HG03432 (cell line): ENCODE measurements around the gene CYP27B1.

Source experiments
- ATAC-seq: cut with Tn5 transposase; IDR thresholded peaks from one replicate; pipeline ENCODE4 v1.9.1; 2021; ENCODE audit warnings: mild to moderate bottlenecking, moderate library complexity; ENCODE audit not compliant: unreplicated experiment

CYP27B1 gene, protein sequence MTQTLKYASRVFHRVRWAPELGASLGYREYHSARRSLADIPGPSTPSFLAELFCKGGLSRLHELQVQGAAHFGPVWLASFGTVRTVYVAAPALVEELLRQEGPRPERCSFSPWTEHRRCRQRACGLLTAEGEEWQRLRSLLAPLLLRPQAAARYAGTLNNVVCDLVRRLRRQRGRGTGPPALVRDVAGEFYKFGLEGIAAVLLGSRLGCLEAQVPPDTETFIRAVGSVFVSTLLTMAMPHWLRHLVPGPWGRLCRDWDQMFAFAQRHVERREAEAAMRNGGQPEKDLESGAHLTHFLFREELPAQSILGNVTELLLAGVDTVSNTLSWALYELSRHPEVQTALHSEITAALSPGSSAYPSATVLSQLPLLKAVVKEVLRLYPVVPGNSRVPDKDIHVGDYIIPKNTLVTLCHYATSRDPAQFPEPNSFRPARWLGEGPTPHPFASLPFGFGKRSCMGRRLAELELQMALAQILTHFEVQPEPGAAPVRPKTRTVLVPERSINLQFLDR

DNA sequence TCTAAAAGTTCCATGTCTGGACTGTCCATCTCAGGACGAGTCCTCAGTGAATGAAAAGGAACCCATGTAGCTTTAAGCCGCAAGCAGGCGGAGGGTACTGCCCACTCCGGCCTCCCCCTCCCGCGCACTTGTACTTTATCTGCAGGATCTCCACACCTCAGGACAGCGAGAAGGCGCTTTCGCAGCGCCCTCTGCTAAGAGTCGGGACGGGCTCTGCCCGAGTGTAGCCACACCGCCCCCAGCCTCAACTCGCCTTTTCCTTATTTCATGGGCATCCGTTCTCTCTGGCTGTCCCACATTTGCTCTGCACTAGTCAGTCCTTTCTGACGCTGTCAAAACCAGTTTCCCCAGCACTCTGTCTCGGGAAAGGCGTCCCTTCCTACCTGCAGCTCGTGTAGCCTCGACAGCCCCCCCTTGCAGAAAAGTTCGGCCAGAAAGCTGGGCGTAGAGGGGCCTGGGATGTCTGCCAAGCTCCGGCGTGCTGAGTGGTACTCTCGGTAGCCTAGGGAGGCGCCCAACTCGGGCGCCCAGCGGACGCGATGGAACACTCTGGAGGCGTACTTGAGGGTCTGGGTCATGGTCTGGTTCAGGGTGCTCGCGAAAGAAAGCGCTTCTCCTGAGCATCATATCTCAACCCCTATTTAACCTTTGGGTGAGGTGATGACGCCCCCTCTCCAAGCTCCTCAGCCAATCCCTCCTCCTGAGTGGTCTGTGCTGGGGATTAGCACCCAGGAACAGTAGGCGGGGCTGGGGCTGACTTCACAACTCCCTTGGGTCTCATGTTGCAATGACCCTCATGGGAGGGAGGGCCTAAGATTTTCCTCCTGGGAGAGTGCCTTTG is at the start of gene CYP27B1:
TSS of gene CYP27B1 (minus strand) at position 615 of the 841 bp plus-strand sequence. CDS start at position 578, 37 bp downstream.
- no peak for ATAC-seq

DNA sequence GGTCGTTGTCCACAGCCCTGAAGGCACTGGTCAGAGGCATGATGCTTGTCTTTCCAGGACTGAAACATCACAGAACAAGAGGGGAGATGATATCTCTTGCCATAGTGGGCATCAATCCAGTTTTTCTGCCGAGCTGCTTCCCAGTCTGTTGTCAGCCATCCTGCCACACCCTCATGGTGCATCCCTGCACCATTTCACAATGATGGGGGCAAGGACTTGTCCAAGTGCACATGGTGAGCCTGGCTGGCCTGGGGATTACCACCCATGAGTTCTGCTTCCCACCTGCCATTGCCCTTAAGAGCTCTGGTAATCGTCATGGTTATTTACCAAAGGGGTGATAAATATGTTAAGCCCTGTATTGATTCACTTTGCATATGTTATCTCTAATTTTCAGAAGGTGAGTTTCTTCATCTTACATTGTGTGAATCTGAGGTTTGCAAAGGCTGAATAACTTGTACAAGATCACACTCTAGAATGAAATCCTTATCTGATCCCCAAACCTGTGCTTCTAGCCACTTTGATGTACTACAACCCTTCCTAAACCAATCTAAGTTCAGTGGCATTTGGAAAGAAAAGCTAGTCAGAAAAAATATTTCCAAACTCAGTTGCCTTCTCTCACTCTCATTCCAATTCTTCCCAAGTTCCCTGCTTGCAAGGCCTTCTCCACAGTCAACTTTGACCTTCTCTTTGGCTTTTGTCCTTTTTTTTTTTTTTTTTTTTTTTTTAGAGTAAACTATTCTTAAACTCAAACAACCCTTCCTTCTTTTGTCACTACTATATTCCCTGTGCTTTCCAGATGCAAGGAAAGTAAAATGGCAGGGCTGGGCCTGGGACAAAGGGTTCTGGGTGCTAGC is 49.4 kb upstream of the CYP27B1 start:
- no peak for ATAC-seq

DNA sequence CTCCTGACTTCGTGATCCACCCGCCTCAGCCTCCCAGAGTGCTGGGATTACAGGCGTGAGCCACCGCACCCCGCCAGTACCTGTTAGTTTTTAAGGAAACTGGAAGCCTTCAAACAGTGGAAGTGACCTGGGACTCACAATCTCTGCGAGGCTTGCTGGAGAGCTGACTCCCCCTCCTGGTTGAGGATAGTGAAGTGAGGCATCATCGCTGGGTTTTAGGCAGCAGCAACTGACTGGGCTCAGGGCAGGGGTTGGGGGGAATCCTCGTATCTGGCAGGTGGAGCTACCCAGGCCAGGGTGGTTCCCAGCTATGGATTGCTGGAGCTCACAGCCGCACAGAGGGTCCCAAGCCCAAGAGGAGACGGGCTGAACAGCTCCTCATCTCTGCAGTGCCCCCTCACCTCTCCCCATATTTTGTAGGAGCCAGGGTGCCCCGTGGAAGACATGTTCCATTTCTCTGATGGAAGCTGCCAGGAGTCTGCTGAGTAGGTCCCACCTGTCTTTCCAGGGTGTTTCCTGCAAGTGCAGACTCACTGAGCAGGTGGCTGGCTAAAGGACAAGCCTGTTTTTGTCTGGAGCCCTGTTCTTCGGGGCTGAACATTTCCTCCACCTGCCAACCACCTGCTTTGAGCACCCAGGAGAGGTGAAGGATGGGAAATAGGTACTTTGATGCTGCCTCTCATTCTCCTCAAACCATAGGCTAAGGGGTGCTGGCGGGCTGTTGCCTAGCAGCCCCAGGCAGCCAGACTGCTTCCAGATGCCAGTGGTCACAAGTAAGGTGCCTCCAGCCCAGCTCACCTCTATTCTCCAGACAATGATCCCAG is 48.5 kb upstream of the CYP27B1 start:
- ATAC-seq, result no peak

DNA sequence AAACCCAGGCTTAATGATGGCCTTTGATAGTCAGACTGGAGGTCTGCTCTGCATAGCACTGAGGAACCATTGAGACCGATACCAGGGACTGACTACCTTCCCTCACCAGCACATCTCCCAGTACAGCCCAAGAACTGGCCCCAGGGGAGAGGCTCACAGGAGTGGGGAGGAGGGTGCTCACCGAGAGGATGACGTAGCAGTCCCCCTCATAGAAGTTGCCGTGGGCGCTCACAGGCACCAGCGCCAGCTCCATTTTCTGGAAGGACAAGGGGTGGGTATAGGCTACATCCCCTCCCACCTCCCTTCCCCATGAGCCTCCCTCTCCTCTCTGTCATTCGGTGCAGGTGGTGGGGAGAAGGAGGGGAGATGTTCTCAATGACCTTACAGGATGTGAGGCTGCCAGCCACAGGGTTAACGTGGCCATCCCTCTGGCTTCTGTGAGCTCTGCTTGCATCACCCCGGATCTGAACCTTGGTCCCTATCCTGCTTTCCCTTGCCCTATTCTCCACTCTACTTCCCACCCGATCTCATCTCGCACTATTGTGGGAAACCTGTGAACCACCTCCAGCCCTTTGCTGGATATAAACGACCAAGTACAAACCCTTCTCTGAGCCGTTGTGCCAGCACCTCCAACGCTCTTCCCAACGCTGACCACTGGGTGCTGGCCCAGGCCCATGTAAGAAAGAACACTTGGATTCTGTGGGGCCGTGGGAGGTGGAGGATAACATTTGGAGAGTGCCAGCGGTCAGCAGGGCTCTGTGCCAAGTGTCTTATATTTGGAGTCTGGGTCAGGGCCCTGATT is 47.3 kb upstream of the CYP27B1 start:
- ATAC-seq, result no peak

DNA sequence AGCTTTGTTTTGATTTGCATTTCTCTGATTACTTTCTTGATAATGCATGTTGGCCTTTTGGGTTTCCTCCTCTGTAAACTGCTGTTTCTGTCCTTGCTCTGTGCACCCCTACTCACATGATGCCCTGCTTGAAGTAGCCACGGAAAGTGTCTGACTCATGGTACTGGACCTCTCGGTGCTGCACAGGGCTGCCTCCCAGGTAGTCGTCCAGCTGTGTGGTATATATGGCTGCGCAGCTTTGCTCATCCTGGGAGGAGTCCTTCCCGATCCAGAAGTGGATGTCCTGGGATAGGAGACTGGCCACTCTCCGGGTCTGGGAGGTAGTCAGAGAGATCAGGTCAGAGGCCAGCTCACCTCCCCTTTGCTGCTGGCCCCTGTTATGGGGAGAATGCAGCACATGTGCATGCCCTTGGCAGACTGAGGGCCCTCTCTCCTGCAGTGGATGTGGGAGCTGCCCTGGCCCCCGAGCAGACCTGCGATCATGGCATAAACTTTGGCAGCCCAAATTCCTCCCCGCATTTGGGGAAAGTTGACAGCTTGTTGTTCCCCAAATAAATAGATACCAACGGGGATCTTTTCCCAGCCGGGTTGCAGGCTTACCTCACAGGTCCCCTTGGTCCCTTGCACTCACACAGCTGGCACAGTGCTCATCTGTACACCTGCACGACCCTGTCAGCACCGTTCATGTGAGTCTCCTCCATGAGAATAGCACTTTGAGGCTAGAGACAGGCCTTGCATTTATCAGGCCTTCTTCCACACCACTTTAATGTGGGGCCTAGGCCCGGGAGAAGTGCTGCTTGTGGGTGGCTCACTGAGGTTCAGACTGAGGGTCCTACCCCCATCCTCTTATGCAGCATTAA is 46.5 kb upstream of the CYP27B1 start:
- ATAC-seq, result no peak

DNA sequence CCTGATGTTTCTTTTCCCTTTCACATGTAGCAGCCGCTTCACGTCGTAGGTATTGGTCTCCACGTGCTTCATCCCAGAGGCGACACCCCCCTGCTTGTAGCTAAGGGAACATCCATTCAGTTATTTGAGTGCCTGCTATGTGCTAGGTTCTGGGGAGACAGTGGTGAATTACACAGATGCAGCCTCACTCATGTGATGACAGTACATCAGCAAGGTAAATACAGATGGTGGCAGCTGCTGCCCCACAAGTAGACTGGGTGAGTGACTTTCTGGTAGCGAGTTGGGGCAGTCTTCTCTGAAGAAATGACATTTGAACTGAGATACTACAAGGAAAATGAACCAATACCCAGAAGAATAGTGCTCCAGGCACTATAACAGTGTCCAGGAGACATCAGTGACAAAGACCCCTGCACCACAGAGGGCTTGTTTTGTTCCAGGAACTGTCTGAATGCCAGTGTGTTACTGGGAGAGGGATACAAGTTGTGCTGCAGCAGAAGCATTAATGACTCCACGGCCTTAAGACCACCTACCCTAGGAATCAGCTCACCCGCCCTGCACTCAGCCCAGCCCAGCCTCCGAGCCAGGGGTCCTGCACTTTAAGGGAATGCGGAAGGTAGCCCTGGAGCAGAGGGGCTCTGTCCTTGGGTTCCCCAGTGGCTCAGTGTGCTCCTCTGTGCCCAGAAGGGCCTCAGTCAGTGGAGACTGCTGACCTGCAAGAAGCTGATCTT is 44.3 kb upstream of the CYP27B1 start:
- no peak for ATAC-seq

DNA sequence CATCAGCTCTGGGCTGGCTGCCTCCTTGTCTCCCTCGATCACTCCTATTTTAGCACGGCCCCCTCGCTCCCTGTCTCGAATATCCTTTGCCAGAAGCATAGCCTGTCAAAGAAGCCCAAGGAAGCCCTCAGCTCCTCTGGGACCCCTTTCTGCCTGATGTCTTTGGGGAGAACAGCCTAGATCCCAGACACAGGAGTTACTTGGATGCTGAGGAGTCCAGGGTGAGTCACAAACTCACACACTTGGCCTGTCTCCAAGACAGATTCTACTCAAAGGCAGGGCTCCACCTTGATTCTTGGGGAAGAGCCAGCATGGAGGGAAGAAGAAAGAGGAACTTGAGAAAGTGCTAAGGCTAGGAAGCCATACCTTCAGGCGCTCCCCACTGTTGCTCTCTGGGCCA is 43.6 kb upstream of the CYP27B1 start:
- no peak for ATAC-seq

DNA sequence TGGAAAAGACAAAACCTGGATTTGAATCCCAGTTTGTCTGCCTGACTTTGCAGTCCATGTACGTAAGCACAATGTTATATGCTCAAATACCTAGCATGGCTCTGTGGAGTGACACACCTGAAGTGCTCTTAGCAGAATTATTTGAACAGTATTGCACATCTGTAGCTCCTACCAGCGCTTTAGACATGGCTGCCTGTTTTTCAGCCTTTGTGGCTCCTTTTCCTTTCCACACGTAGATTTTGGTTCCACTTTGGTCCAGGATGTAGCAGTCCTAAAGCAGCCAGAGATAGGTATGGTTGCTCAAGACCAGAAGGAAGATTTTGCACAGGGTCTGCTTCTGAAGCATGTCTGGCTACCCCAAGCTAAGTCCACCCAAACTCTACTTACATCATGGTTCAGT is 42.5 kb upstream of the CYP27B1 start:
- ATAC-seq, result no peak

DNA sequence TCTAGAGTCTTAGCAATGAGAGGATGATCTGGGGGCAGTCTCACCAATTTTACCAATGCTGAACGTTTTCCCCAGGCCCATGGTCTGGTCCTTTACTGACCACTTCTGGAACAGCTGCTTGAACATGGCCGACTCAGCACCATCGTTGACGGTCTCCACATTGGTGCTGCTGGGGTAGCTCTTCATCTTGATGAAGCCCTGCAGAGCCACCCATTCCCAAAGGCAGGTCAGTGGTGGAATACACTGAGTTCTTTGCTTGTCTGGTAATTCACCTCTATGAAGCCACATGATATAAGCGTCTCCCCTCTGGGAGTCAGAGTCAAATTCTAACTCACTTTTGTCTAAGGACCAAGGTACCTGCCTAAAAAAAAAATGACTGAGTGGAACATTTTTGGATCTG is 41.5 kb upstream of the CYP27B1 start:
- ATAC-seq, result no peak

DNA sequence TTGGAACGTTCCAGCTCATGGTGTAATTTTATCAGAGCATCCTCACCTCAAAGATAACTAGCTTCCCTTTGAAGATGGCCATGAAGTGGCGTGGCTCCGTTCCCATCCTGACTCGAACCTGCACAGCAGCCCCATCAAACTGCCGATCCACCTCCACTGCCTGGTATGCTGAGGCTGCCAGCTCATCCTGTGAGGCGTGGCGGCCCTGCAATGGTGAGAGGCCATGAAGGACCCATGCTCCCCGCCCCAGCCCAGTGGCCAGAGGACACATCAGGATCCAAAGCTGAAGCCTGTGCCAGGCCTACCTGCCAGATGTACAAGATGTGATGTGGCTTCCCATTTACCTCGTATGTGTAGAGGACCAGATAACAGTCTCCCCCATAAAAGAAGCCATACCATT is 40.4 kb upstream of the CYP27B1 start:
- no peak for ATAC-seq

DNA sequence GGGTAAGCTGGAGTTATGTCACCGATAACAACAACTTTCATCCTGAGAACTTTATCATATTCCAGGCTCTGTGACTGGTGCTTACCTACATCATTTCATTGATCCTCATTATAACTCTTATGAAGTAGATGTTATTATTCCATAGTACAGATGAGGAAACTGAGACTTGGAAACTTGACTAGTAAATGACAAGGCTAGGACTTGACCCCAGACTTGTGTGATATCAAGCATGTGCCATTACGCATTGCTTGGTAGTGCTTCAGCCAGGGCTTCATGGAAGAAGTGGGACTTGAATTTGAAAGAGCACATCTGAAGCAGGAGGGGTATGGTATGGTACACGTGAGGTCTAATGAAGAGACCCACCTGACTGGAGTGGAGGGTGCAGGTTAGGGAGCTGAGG is 39.8 kb upstream of the CYP27B1 start:
- ATAC-seq, result no peak

DNA sequence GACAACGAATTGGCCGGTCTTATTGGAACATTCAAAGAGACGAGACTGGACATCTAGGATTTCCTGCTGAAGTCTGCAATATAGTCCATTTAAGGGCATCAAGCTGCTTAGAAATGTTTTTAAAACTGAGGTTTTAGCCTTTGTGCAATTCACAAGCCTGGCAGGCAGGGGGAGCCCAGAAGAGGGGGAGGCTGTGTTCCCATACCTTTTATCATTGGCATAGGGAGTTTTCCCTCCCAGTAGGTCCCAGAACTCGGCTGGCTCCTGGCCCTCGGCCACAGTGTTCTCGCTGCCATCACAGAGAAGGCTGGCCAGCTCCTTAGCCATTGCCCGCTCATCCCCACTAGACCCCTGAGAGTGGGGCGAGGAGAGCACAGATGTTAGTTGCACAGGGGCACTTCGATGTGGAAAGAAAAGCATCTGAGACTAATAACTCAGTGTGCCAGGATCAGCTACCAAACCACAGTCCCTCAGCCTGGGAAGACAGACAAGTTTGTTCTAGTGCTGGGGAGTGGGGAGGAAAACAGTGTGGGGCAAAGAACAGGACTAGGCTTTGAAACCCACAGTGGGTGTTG is 36.5 kb upstream of the CYP27B1 start:
- ATAC-seq, result peak; percentile 50

DNA sequence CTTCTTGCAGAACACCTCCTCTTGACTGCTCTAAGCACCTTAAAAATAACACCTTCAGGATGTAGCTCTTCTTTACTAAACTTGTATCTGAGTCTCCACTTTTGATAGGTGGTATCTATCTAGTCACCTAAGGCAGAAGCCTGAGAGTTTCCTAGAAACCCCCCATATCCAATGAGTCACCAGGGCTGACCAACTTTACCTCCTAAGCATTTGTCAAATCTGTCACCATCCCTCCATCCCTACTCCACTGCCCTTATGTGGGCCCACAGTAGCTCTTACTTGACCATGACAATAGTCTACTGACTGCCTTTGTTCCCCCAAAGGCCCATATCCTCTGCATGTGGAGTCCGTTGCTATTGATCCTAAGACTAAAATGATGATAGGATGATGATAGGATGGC is 35.7 kb upstream of the CYP27B1 start:
- no peak for ATAC-seq

DNA sequence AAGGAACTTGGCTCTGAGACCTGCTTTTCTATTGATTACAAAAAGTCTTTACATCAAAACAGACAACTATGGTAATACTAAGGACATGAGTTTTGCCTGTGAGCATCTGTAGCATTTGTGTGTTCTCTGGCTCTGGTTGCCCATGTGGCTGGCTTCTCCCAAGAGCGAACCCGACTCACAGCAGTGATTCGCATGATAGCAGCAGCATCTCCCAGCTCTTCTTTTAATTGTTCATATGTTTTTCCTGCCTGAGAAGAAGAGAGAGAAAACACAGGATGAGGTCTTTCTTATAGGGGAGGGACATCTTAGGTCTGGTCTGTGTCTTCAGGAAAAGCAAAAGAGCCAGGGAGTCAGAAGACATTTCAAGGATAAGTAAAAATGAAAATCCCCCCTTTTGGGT is 34.1 kb upstream of the CYP27B1 start:
- no peak for ATAC-seq

DNA sequence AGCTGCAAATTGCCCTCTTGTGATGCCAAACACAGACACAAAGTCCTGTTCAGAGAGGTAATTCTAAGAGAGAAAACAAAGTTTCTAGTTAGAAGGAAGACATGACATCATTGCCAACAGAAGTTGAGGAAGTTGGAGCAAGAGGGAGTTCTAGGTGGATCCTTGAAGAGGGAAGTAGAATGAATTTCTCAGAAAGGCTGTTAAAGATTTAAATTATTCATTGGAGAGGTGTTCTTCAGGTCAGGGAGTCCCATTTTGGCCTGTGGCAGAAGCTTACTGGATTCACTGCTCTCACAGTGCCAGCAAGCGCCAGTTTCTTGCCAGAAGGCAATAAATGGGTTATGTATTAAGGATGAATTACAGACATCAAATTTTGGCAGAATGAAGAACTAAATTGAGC is 31.1 kb upstream of the CYP27B1 start:
- no peak for ATAC-seq

DNA sequence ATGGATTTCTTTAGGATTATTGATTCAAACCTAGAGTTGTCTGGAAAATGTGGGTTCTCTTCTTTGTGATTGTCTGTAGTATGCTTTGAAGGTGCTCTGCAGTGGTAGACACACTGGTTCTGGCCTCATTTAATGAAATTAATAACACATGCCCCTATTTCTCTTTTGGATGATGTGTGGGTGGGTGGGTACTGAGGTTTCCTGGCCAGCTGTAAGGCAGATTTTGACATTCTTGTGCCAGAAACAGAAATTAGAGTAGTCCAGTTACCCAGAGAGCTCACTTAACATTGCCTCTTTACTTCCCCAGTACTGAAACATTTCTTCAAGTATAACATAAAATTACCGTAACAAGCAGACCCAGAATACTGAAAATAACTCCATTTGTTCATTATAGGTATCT is 30.1 kb upstream of the CYP27B1 start:
- ATAC-seq, result no peak

DNA sequence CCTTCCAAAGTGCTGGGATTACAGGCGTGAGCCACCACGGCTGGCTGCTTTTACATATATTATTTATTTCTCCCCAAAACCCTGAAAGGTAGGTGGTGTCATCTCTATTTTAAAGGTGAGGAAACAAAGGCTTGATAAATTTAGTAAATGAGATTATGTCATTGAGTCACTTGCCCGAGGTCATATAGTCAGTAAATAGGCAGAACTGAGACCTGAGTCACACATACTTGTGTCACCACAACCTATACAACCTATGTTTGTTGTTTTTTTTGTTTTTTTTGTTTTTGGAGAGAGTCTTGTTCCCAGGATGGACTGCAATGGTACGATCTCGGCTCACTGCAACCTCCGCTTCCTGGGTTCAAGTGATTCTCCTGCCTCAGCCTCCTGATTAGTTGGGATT is 28.5 kb upstream of the CYP27B1 start:
- no peak for ATAC-seq
